Heart right ventricle (tissue), 16 donors: Measurements from ENCODE around the gene RAD51B. TPM values are rescaled to one million over a fixed set of nuclear protein-coding genes. Genes with fewer than 3 reads are reported as not detected.

ENCODE experiments used
- ATAC-seq, 8 donors: fragments of 200-7000 bp; cut with Tn5 transposase; one replicate each; pipeline ENCODE4 v1.9.1; 2020; ENCODE audit warnings: mild to moderate bottlenecking in 8 of 8, moderate library complexity in 8 of 8, moderate number of reproducible peaks in 1 of 8
- DNase-seq, 2 donors: peaks; one replicate each; pipeline ENCODE4 v3.0.0-alpha.2; 2020
- H3K27ac ChIP-seq, 10 donors: fragments of 200-600 bp; sonication (generic) in 2 of 10; one replicate each; pipeline versions ENCODE4 v1.5.0 to v1.8.0; 2020 to 2022; ENCODE audit warnings: mild to moderate bottlenecking in 3 of 10
- H3K27me3 ChIP-seq, 7 donors: fragments of 200-600 bp; one replicate each; pipeline ENCODE4 v1.8.0; 2021 to 2022; ENCODE audit warnings: mild to moderate bottlenecking in 2 of 7
- H3K36me3 ChIP-seq, 9 donors: fragments of 200-600 bp; sonication (generic) in 1 of 9; one replicate each; pipeline versions ENCODE4 v1.5.0 to v1.8.0; 2020 to 2022; ENCODE audit warnings: mild to moderate bottlenecking in 2 of 9
- H3K4me1 ChIP-seq, 9 donors: fragments of 200-600 bp; sonication (generic) in 1 of 9; one replicate each; pipeline versions ENCODE4 v1.5.0 to v1.8.0; 2020 to 2022; ENCODE audit warnings: mild to moderate bottlenecking in 4 of 9
- H3K4me3 ChIP-seq, 10 donors: fragments of 200-600 bp; sonication (generic) in 2 of 10; one replicate each; pipeline versions ENCODE4 v1.5.0 to v1.8.0; 2020 to 2022; ENCODE audit warnings: mild to moderate bottlenecking in 7 of 10, moderate library complexity in 2 of 10
- H3K9me3 ChIP-seq, 11 donors: fragments of 200-600 bp in 10 of 11; sonication (generic) in 2 of 11; one replicate each; pipeline versions ENCODE4 v1.5.0 to v1.8.0; 2013 to 2022; ENCODE audit warnings: mild to moderate bottlenecking in 2 of 11, control low read depth in 1 of 11, moderate library complexity in 1 of 11
- WGBS, 2 donors: extraction: QIAGEN DNeasy Blood & Tissue Kit; methylation state at CpG; one replicate each; pipeline ENCODE4 v1.1.7; 2013; ENCODE audit warnings: inconsistent platforms in 1 of 2; 5-methylcytosine and 5-hydroxymethylcytosine counted together
- intact Hi-C, 10 donors: fragments of 100-400 bp; cut with DNase I; formaldehyde crosslinking; loops; one replicate each; pipeline versions ENCODE4 v1.11.1 to v1.14.2; 2022
- polyA plus RNA-seq, 2 donors: library from polyadenylated mRNA; stranded (reverse); fragments of 200-250 nt; gene quantifications; one replicate each; pipeline ENCODE4 v1.2.3, GENCODE V29; 2013
- total RNA-seq, 10 donors: library from RNA; stranded (reverse); fragmentation: NEBNext Ultra II Directional in 3 of 10; extraction: Animal tissue kit (Norgen Biotek cat#: 25700) in 3 of 10; gene quantifications; one replicate each; pipeline versions ENCODE4 v1.2.1 to v1.2.4, GENCODE V29; 2021 to 2023
- TF ChIP-seq, protein P1 (sequence below), 9 donors: fragments of 200-600 bp; sonication (generic) in 2 of 9; IDR thresholded peaks; one replicate each; pipeline versions ENCODE4 v1.5.0 to v1.8.0; 2021 to 2022; ENCODE audit warnings: antibody characterized with exemption in 9 of 9, mild to moderate bottlenecking in 5 of 9, moderate library complexity in 1 of 9
- donor health status: Arrhythmogenic right ventricular cardiomyopathy.
- donor health status: ischemic (EF 13 %, LVEDD 7.1; RV severe dilation, severe dysfunction).
- donor health status: healthy with polysubstance abuse.
- donor health status: DM: no; HTN: yes; CAD: no.
- donor health status: DM: no; HTN: no; CAD: no.
- donor health status: ischemic (EF 25% LVEDD 6.9; RV normal size, moderate dysfunction).
- donor health status: ischemic (EF 25% LVEDD 5.7; RV mildly dilated, moderate dysfunction).
- donor health status: healthy.
- donor health status: DM: yes; HTN: yes; CAD: no.
- donor health status: Ischemic cardiomyopathy.
- donor health status: ischemic (EF 35%, LVEDD 5.7; RV mildly dilated, moderate dysfunction).
- donor health status: nonischemic (EF 11% LVEDD 7.7; RV severe dilation, severe dysfunction).
- donor health status: DM: yes; HTN: yes; CAD: no.
- donor health status: PGD.
- donor health status: ischemic (EF 29% LVEDD 5.4; RV normal size, mild dysfunction).
- donor health status: nonischemic (EF 23%, LVEDD 6.1; RV moderate dilation, normal function).

The RAD51B gene
- total and polyA plus RNA-seq, 12 donors = 0.88 to 8.6 (median 3.5) TPM

DNA sequence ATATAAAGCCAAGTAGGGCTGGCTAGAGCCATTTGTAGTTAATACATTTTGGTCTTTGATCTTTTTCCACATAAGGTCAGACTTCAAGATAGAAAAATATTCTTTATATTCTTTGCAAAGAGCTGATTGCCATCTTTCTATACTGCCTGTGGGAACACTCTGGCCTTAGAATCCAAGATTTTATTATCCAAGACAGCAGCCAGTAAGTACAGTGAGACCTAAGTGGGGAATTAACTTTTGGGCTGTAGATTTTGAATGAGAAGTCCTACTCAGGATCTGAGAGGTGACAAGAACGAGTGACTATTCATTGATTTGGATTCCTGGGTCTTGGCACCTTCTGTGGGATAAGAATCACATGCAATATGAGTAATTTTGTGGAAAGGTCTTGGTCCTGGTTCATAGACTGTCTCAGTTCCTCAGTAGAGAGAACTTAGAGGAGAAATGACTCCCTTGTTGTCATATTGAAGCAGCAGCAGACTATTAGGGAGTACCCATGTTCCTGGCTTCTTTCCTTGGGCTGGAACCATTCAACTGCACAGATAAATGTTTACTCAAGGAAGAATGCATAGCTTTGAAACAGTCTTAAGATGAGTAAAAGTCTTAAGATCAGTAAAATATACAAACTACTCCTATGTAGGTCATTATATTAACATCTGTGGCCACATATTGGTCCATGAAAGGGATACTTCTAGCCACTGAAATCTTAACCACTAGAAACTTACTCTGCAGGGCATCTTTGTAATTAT, 353.8 kb downstream of the RAD51B start:
- Histone ChIP-seq H3K9me3 (no peaks in the 10 kb centered on the region), H3K4me1 (no peaks in the 10 kb centered on the region), H3K4me3 (no peak overlapping the region), H3K27ac (no peak overlapping the region), H3K36me3 (no peaks in the 10 kb centered on the region), H3K27me3 (no peaks in the 10 kb centered on the region)
- TF ChIP-seq, protein P1, sequence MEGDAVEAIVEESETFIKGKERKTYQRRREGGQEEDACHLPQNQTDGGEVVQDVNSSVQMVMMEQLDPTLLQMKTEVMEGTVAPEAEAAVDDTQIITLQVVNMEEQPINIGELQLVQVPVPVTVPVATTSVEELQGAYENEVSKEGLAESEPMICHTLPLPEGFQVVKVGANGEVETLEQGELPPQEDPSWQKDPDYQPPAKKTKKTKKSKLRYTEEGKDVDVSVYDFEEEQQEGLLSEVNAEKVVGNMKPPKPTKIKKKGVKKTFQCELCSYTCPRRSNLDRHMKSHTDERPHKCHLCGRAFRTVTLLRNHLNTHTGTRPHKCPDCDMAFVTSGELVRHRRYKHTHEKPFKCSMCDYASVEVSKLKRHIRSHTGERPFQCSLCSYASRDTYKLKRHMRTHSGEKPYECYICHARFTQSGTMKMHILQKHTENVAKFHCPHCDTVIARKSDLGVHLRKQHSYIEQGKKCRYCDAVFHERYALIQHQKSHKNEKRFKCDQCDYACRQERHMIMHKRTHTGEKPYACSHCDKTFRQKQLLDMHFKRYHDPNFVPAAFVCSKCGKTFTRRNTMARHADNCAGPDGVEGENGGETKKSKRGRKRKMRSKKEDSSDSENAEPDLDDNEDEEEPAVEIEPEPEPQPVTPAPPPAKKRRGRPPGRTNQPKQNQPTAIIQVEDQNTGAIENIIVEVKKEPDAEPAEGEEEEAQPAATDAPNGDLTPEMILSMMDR (IDR thresholded peaks at IDR 0.05) = no peak
- no peak for DNase-seq
- WGBS, 2 donors = 90 to 95% methylated on average over 1 of the region's 1 CpG
- ATAC-seq = no peak
- intact Hi-C loops = no loop called here

DNA sequence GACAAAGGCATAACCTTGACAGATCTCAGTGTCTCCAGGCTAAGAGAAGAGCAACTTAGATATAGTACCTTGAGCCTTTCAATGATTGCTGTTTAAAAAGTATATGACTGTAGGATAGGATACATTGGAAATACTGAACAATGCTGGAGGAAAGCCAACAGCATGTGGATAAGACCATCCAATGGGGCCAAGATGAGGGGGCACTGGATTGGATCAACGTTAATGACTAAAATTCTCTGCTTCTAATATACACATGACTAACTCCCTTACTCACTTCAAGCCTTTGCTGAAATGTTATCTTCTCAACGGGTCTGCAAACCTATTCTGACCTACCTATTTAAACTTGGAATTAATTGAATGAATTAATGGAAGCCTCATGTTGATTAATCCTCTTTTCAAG, 354.9 kb downstream of the RAD51B start:
- H3K4me3 ChIP-seq = no peak overlapping the region
- no peaks in the 10 kb centered on the region for H3K4me1 ChIP-seq
- no peaks in the 10 kb centered on the region for H3K9me3 ChIP-seq
- TF ChIP-seq, protein P1 (IDR thresholded peaks at IDR 0.05) = no peak
- WGBS, 2 donors = 71 to 77% methylated on average over 2 of the region's 2 CpGs
- intact Hi-C loops = no loop called here
- no peaks in the 10 kb centered on the region for H3K27me3 ChIP-seq
- H3K36me3 ChIP-seq = no peaks in the 10 kb centered on the region
- no peak for ATAC-seq
- DNase-seq = no peak
- no peak overlapping the region for H3K27ac ChIP-seq

DNA sequence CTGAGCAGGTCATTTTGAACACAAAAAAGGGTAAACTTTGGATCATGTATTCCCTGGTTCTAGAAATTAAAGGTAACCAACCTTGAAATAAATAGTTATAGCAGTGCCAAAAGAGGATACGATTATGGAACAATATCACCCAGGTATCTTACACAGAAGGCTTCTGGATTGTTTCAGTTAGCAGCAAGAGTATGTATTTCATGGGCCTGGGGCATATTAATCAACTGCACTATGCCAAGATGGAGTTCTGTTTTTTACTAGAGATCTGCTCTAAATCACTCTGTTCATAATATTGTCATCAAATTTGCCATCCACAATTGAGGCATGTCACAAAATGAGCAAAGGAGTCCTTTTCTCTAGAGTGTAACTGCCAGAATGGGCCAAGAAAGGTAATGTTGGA, 357.1 kb downstream of the RAD51B start:
- ATAC-seq (no peak), DNase-seq (no peak)
- Histone ChIP-seq H3K36me3 (no peaks in the 10 kb centered on the region), H3K4me3 (no peak overlapping the region), H3K27ac (no peak overlapping the region), H3K4me1 (peaks cover 0 to 6% (median 0%) of the 10 kb centered on the region in 9 donors), H3K27me3 (no peaks in the 10 kb centered on the region), H3K9me3 (no peaks in the 10 kb centered on the region)
- intact Hi-C loops = no loop called here
- TF ChIP-seq, protein P1 (IDR thresholded peaks at IDR 0.05) = no peak
- 91 to 92% methylated on average over 1 of the region's 1 CpG for WGBS, 2 donors

DNA sequence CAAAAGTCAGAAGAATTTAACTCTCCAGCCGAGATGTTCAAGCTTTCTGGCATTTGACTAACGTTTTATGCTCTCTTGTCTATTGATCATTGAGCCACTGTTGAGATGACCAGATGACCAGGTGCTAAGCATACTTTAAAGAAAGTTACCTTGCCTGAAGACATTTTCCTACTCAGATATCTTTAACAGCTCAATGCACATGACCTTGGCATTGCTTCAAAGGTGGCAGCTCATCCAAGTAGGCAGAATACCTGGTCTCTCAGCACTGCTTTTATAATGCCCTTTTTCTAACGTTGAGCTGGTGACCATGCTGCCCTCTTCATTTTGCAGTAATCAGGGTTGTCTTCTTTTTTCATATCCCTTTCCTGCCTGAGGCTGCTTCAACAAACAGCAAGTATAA, 358.1 kb downstream of the RAD51B start:
- Histone ChIP-seq H3K36me3 (no peaks in the 10 kb centered on the region), H3K9me3 (no peaks in the 10 kb centered on the region), H3K27me3 (no peaks in the 10 kb centered on the region), H3K27ac (no peak overlapping the region), H3K4me3 (no peak overlapping the region), H3K4me1 (peaks cover 0 to 14% (median 0%) of the 10 kb centered on the region in 9 donors)
- no peak for DNase-seq
- ATAC-seq = no peak
- WGBS, 2 donors = 68 to 83% methylated on average over 3 of the region's 3 CpGs
- TF ChIP-seq, protein P1 (IDR thresholded peaks at IDR 0.05) = no peak
- intact Hi-C loops = no loop called here
